ENCODE data around the gene KRT1.
"Not testable (repeated sequence)": the region's sequence is repeated elsewhere in the genome, so short reads cannot be mapped to it uniquely, and the experiment has no call there.

Gene KRT1

GRCh38 chr12:52680363-52680762 is at the start of gene KRT1:
Gene KRT1, minus strand, starts transcription at chr12:52680407. Its CDS starts 59 bp downstream, at chr12:52680348.
- no peak for DNase-seq (ENCODE audit: low read depth in 2 of 2, low spot score in 1 of 2)

GRCh38 chr12:52729147-52729546 is 48.9 kb upstream of the KRT1 start:
- no peak for DNase-seq (ENCODE audit: low read depth in 2 of 2, low spot score in 1 of 2)

- DNase-seq (ENCODE audit: low read depth in 2 of 2, low spot score in 1 of 2): no peak
Observed at GRCh38 chr12:52728374-52728773, 48.2 kb upstream of the KRT1 start.

GRCh38 chr12:52727037-52727436 is 46.8 kb upstream of the KRT1 start:
- no peak for DNase-seq (ENCODE audit: low read depth in 2 of 2, low spot score in 1 of 2)

- DNase-seq (ENCODE audit: low read depth in 2 of 2, low spot score in 1 of 2): no peak
Observed at GRCh38 chr12:52726451-52726850, 46.2 kb upstream of the KRT1 start.

- DNase-seq (ENCODE audit: low read depth in 2 of 2, low spot score in 1 of 2): no peak
Observed at GRCh38 chr12:52724384-52724783, 44.2 kb upstream of the KRT1 start.

- no peak for DNase-seq (ENCODE audit: low read depth in 2 of 2, low spot score in 1 of 2)
Observed at GRCh38 chr12:52722680-52723079, 42.5 kb upstream of the KRT1 start.

- no peak for DNase-seq (ENCODE audit: low read depth in 2 of 2, low spot score in 1 of 2)
Observed at GRCh38 chr12:52721838-52722470, 41.7 kb upstream of the KRT1 start.

GRCh38 chr12:52720365-52720886 is 40.2 kb upstream of the KRT1 start:
- DNase-seq (ENCODE audit: low read depth in 2 of 2, low spot score in 1 of 2): no peak

- no peak for DNase-seq (ENCODE audit: low read depth in 2 of 2, low spot score in 1 of 2)
Observed at GRCh38 chr12:52716061-52716460, 35.9 kb upstream of the KRT1 start.

GRCh38 chr12:52715416-52715815 is 35.2 kb upstream of the KRT1 start:
- no peak for DNase-seq (ENCODE audit: low read depth in 2 of 2, low spot score in 1 of 2)

GRCh38 chr12:52714887-52715281 is 34.7 kb upstream of the KRT1 start:
- no peak for DNase-seq (ENCODE audit: low read depth in 2 of 2, low spot score in 1 of 2)

GRCh38 chr12:52713960-52714886 is 34.0 kb upstream of the KRT1 start:
- no peak for DNase-seq (ENCODE audit: low read depth in 2 of 2, low spot score in 1 of 2)

GRCh38 chr12:52712122-52712521 is 31.9 kb upstream of the KRT1 start:
- DNase-seq (ENCODE audit: low read depth in 2 of 2, low spot score in 1 of 2): not testable (repeated sequence)

- DNase-seq (ENCODE audit: low read depth in 2 of 2, low spot score in 1 of 2): no peak
Observed at GRCh38 chr12:52710730-52711129, 30.5 kb upstream of the KRT1 start.

GRCh38 chr12:52708010-52708409 is 27.8 kb upstream of the KRT1 start:
- no peak for DNase-seq (ENCODE audit: low read depth in 2 of 2, low spot score in 1 of 2)

- no peak for DNase-seq (ENCODE audit: low read depth in 2 of 2, low spot score in 1 of 2)
Observed at GRCh38 chr12:52704464-52704863, 24.3 kb upstream of the KRT1 start.

- DNase-seq (ENCODE audit: low read depth in 2 of 2, low spot score in 1 of 2): no peak
Observed at GRCh38 chr12:52703878-52704277, 23.7 kb upstream of the KRT1 start.

GRCh38 chr12:52703424-52703823 is 23.2 kb upstream of the KRT1 start, which contains the start of gene KRT77:
Gene KRT77, minus strand, starts transcription at chr12:52703524. Its CDS starts 90 bp downstream, at chr12:52703434.
- DNase-seq (ENCODE audit: low read depth in 2 of 2, low spot score in 1 of 2): no peak

- no peak for DNase-seq (ENCODE audit: low read depth in 2 of 2, low spot score in 1 of 2)
Observed at GRCh38 chr12:52702338-52702737, 22.1 kb upstream of the KRT1 start.

GRCh38 chr12:52701281-52701680 is 21.1 kb upstream of the KRT1 start:
- DNase-seq (ENCODE audit: low read depth in 2 of 2, low spot score in 1 of 2): no peak

- DNase-seq (ENCODE audit: low read depth in 2 of 2, low spot score in 1 of 2): no peak
Observed at GRCh38 chr12:52699960-52700359, 19.8 kb upstream of the KRT1 start.
